Renal pelvis (tissue), 4 donors: Measurements from ENCODE around the gene CSRP1. TPM values are rescaled to one million over a fixed set of nuclear protein-coding genes. Genes with fewer than 3 reads are reported as not detected.

ENCODE experiments used
- DNase-seq: peaks from one replicate; pipeline ENCODE4 v3.0.0-alpha.2; 2013
- polyA plus RNA-seq, 3 donors: library from polyadenylated mRNA; unstranded; fragments of 120-200 nt; gene quantifications; one replicate each; pipeline ENCODE4 v1.2.1, GENCODE V29; 2013; ENCODE audit not compliant: insufficient read length in 3 of 3

The CSRP1 gene
- polyA plus RNA-seq, 3 donors, result 125 to 137 (median 135) TPM

DNA sequence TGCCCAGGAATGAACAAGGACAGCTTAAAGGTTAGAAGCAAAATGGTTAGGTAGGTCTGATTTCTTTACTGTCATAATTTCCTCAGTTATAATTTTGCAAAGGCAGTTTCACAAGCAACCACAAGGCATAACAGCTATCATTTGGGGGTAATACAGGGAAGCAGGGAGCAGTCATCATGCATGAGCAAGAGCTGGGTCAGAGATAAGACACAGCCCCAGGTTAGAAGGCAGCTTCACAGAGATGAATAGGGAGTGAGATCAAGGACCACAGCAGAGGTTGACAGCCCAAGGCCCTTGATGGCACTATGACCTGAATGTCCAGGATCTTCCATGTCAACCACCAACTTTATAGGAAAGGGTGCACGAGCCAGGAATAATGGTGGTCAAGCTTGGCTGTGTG lies 9.0 kb upstream of the CSRP1 start:
- DNase-seq, result no peak

DNA sequence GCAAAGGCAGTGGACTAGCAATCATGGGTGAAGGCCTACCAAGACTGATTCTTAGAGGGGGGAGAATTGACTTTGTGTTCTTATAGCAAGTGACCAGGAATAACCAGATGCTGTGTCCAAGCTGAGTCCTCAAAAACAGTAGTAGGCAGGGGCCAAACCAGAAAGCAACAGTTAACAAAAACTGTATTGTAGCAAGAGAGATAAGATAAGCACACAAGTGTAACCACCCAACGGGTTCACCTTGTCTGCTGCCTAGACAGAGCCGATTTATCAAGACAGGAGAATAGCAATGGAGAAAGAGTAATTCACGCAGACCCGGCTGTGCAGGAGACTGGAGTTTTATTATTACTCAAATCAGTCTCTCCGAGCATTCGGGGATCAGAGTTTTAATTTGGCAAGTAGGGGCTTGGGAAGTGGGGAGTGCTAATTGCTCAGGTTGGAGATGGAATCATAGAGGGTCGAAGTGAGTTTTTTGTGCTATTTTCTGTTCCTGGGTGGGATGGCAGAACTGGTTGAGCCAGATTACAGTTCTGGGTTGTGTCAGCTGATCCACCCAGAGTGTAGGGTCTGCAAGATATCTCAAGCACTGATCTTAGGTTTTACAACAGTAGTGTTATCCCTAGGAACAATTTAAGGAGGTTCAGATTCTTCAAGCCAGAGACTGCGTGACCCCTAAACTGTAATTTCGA lies 8.3 kb upstream of the CSRP1 start:
- DNase-seq, result no peak

DNA sequence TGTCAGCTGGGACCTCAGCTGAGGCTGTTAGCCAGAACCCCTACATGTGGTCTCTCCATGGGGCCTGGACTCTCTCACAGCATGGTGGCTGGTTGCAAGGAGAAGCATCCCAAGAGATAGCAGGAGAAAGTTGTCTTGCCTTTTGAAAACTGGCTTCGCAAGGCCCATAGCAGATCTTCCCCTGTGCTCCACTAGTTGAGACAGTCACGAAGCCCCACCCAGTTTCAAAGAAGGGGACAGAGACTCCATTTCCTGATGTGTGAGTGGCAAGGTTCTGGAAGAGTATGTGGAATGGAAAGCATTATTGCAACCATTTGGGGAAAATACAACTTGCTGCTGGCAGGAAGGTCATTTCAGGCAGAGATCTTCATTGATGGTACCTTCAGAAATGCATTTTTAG lies 7.5 kb upstream of the CSRP1 start:
- DNase-seq, result no peak

GRCh38 chr1:201513498-201514243 lies 6.7 kb upstream of the CSRP1 start:
- DNase-seq, result no peak

GRCh38 chr1:201511941-201512539 lies 5.1 kb upstream of the CSRP1 start:
- no peak for DNase-seq

- no peak for DNase-seq
Observed at GRCh38 chr1:201511396-201511940, 4.5 kb upstream of the CSRP1 start.

GRCh38 chr1:201510734-201511133 lies 3.8 kb upstream of the CSRP1 start:
- no peak for DNase-seq

- DNase-seq, result no peak
Observed at GRCh38 chr1:201509601-201510374, 2.9 kb upstream of the CSRP1 start.

DNA sequence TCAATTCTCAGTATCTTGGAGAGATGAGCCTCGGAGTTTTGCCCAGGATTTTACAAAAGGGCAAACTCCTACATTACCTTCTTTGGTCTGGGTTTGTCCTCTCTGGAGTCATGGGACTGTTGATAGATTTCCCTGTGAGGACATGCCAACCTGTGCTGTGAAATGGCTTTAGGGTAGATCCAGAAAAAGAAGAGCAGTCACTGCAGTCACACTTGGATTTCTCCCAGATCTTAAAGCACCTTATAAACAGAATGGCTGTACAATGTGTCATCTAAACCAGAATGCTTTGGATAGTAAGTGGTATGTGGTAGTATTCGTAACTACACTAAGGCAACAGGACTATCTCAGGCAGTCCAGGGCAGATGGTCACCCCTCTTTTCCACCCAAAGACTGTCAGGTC lies 1.9 kb upstream of the CSRP1 start:
- no peak for DNase-seq

DNA sequence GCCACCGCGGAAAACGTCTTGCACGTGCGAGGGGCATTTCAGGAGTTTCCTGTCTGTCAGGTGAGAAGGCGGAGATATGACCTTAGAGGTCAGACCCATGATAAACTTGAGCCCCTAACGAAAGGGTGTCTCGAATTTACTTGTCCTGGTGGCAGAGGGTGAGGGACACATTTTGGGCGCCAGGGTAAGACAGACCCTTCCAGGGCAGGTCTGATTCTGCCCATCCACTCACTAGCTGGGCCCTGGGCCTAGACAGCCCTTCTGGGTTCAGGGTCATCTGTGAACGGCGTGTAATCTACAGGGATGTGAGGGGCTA lies 395 bp upstream of the CSRP1 start:
- no peak for DNase-seq

DNA sequence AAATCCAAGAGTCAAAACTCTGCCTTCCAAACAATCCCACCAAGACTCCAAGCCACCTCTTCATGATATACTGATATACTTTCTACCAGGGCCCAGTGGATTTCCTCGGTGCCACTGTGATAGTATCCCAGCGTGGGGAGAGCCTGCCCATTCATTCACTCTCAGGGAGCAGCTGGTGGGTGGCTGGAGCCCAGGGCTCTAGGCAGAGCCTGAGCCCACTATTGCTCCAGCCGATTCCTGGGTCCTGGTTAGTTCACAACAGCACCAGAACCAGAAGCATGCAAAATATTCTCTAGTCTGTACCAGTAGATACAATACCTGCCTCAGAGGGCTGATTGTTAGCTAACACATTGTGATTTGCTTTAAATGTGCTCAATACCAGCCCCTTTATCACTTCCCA lies 831 bp downstream of the CSRP1 start:
- DNase-seq, result no peak

- no peak for DNase-seq
Observed at GRCh38 chr1:201505503-201505890, 1.4 kb downstream of the CSRP1 start.

GRCh38 chr1:201504799-201505502 lies 2.0 kb downstream of the CSRP1 start:
- DNase-seq, result no peak

DNA sequence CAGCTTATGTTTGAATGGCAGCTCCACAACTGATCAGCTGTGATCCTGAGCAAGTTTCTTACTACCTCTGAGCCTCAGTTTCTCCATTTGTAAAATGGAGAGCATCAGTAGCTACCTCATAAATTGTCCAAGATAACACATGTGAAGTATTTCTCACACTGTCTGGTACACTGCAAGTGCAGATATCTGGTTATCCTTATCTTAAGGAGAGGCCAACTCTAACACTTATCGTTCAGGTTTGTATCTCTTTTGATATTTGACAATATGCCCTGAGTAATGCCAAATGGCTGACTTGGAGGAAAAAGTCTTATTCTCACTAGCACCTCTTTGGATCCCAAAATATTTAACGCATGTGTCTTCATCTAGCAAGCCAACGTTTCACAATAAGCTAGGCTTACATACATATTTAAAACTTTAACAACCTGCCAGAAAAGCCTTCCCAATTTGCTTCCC lies 2.7 kb downstream of the CSRP1 start:
- DNase-seq, result no peak

GRCh38 chr1:201503397-201504176 lies 3.3 kb downstream of the CSRP1 start:
- peak; percentile 94 for DNase-seq

- DNase-seq, result no peak
Observed at GRCh38 chr1:201502511-201502857, 4.4 kb downstream of the CSRP1 start.

DNA sequence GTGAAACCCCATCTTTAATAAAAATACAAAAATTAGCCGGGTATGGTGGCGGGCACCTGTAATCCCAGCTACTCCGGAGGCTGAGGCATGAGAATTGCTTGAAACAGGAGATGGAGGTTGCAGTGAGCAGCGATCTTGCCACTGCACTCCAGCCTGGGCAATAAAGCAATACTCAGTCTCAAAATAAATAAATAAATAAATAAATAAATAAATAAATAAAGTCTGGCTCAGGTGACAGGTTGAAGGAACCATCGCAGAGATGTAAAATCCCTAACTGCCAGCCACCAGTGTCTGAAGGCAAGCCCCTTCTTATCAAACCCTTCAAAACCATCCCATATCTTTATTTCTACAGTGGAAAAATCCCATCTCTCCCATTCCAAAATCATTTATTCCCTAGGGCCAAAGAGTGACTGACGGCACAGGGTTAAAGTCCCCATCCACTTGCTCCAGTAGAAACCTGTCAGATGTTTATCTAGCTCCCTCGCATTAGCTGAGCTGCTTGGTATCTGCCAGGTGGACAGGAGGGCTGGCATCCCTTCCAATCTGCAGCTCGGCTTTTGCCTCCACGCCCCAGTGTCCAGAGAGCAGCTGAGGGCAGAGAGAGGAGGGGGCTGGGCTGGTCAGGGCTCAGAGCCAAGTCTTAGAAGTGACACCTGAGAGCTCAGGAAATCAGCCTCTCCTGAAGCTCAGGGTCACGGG lies 5.0 kb downstream of the CSRP1 start:
- DNase-seq, result peak; percentile 92

- no peak for DNase-seq
Observed at GRCh38 chr1:201501144-201501543, 5.8 kb downstream of the CSRP1 start.

DNA sequence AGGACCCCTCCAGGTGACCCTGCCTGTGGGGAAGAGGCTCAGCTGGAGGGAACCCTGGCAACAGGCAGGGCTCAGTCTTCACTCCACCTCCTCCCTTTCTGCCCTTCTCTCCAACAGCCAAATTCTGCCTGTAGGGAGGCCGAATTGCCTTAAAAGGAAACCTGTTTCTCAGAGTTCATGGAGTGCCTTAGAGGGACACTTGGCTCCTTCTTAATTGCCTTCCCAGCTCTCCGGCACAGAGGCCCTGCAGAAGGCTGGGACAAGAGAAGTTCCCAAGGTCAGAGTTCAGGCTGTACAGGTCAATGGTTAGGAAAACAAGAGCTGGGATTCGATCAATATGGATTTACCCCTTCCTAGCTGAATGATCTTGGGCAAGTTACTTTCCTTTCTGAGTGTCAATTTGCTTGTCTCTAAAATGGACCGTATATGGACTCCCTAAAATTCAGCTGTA lies 6.2 kb downstream of the CSRP1 start:
- DNase-seq, result no peak
